LNCAP (cell line): ENCODE results near the gene C1D.

Source experiments
- TF ChIP-seq, protein P1 (sequence below): fragments of 450-650 bp; IDR thresholded peaks from 2 replicates; pipeline ENCODE4 v1.5.1; 2017; ENCODE audit warnings: mild to moderate bottlenecking

The C1D gene

DNA sequence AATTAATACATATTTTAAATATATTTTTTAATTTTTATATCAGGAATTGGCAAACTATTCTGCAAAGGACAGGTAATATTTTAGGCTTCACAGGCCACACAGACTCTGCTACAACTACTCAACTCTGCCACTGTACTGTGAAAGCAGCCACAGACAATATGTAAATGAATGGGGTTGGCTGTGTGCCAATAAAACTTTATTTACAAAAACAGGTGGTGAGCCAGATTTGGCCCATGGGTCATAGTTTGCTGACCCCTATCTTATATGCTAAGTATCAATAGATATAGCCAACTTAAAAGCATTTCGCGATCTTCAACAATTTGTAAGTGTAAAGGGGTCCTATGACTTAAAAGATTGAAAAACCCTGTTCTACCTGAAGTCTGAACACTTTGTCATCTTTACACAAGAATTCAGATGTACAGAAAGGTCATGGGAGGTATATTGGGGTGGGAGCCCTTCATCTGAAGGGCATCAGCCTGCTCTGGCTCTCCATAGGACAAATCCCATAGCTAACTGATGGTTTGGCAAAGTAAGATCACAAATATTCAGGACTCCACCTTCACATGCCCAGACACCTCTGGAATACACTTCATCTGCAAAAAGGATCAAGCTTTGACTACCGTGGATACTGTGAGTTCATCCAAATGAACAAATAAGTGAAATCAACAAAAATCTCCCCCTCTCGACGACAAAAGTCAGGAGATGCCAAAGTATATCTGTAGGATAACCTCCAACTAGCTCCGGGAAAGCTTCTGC lies 65.9 kb downstream of the C1D start:
- TF ChIP-seq, protein P1, sequence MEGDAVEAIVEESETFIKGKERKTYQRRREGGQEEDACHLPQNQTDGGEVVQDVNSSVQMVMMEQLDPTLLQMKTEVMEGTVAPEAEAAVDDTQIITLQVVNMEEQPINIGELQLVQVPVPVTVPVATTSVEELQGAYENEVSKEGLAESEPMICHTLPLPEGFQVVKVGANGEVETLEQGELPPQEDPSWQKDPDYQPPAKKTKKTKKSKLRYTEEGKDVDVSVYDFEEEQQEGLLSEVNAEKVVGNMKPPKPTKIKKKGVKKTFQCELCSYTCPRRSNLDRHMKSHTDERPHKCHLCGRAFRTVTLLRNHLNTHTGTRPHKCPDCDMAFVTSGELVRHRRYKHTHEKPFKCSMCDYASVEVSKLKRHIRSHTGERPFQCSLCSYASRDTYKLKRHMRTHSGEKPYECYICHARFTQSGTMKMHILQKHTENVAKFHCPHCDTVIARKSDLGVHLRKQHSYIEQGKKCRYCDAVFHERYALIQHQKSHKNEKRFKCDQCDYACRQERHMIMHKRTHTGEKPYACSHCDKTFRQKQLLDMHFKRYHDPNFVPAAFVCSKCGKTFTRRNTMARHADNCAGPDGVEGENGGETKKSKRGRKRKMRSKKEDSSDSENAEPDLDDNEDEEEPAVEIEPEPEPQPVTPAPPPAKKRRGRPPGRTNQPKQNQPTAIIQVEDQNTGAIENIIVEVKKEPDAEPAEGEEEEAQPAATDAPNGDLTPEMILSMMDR = no peak

DNA sequence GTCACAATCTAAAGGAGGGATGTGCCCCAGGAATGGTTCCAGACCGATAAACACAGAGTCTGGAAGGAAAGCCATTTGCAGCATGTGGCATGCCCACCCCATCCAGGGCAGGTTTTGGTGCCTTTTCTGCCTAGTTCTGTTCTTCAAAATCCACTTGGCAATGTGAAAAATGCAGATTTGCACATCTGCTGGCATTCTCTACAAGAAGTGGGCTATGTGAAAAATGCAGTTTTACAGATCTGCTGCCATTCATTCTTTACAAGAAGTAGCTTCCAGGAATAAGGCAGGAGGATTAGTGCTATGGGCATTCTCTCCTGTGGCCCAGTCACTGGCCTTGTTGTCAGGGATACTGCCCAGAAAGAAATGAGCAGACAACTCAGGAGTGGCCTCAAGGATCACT lies 68.1 kb downstream of the C1D start:
- TF ChIP-seq, protein P1 = no peak

DNA sequence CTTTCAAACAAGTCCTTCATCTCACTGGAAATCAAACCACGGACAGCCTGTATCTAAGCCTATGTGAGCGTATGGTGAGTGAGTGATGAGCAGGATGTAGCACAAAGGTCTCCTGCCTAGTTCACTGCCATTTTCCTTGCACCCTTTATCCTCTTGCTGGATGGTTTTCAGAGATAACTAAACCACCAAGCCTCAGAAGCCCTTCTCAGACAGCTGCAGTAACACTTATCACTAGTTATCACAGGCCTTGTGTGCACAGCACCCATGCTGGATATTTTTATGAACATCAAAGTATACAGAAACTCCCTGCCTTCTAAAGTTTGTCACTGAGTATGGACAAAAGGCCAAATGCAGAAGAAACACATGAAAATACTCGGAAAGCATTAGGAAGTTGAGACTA lies 69.5 kb downstream of the C1D start:
- TF ChIP-seq, protein P1 = no peak

DNA sequence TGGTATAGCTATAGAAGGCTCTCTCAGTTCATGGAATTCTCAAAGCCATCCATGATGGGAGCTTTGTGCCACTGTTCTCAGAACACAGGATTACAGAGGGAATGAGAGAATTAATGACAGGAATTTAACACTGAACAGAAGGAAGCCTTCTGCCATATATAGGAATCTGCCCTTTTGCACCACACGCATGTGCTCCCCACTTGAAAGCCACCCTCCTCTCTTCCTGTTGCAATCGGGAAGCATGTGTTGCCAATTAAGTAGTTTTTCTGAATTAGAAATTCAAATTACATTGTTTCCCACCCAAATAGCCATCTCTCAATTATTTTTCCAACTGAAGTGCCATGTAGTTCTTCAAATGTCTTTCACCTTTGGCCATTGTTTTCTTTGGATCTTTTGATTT lies 71.3 kb downstream of the C1D start:
- TF ChIP-seq, protein P1 = no peak
